Measurements from ENCODE around the gene FHOD1. TPM values are rescaled to one million over a fixed set of nuclear protein-coding genes. Genes with fewer than 3 reads are reported as not detected.
A peak's percentile ranks its signal among the peaks of the same experiment; 100 is the strongest.

FHOD1 gene
- total and polyA plus RNA-seq, 9 of the 15 experiments (the other 6 are each of a cell fraction or from before 2014, with no cell fraction given), result 18.7 to 126 (median 32.3) TPM

DNA sequence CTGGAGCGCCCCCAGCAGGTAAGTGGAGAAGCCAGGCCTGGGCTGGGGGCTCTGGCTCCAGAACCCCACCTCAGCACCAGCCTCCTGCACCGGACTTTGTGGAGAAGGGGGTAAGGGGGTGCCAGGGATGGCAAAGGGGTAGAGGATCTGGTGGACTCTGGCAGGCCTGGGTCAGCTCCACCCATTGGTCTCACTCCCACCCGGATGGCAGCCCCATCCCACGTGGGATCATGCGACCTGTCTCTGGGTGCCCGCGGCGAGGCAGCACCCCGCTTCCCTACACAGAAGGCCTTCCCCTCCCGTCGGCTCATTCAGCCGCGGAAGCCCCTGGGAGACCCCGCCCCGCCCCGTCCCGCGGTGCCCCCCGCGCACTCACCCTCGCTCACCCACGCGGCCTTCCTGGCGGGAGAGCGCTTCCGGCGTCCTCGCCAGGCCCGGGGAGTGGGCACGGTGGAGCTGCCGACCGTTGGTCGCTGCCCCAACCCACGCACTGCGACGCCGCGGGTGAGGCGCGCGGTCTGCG, 31.6 kb upstream of the FHOD1 start (continued):
- peak; percentile 91 for TF ChIP-seq ZBTB7A (IDR thresholded peaks at IDR 0.05; ENCODE audit: borderline replicate concordance, control insufficient read depth, low read depth, low read length)
- no peak for TF ChIP-seq GABPB2 (CRISPR knock-in tag; conservative IDR thresholded peaks at IDR 0.05)
- TF ChIP-seq ETS1 (conservative IDR thresholded peaks at IDR 0.05; ENCODE audit: control insufficient read depth, low read depth, low read length), result peak; percentile 55; the same call in 1 of the 2 replicates
- TF ChIP-seq DEAF1 (CRISPR knock-in tag; IDR thresholded peaks at IDR 0.05), result peak; percentile 45; the same call in 1 of the 2 replicates
- TF ChIP-seq HDAC2 (IDR thresholded peaks at IDR 0.05), result 0 out of 2 replicates have a peak, but pooled peaks have one; percentile 51
- TF ChIP-seq NELFE (IDR thresholded peaks at IDR 0.05; ENCODE audit: insufficient read depth, insufficient read length), result no peak
- no peak for TF ChIP-seq RBM34 (IDR thresholded peaks at IDR 0.05; ENCODE audit: borderline replicate concordance, insufficient read depth, low read length)
- 0 out of 2 replicates have a peak, but pooled peaks have one; percentile 12 for TF ChIP-seq MTA3 (IDR thresholded peaks at IDR 0.05; ENCODE audit: borderline replicate concordance)
- TF ChIP-seq NONO (IDR thresholded peaks at IDR 0.05; ENCODE audit: low read depth in 2 of 2, low read length in 1 of 2), result 0 out of 4 replicates have a peak, but pooled peaks of 1 of the 2 experiments have one; percentile 25
- peak; percentile 74 for TF ChIP-seq ZEB2 (IDR thresholded peaks at IDR 0.05)
- TF ChIP-seq ZNF583 (CRISPR knock-in tag; IDR thresholded peaks at IDR 0.05), result no peak
- peak; percentile 85 for TF ChIP-seq EP400 (IDR thresholded peaks at IDR 0.05)
- no peak for TF ChIP-seq FOXO4 (CRISPR knock-in tag; IDR thresholded peaks at IDR 0.05)
- no peak for TF ChIP-seq TRIM24 (IDR thresholded peaks at IDR 0.05)
- peak; percentile 22; the same call in 1 of the 2 replicates for TF ChIP-seq MYNN (IDR thresholded peaks at IDR 0.05)
- TF ChIP-seq MYNN (CRISPR knock-in tag; IDR thresholded peaks at IDR 0.05), result no peak
- TF ChIP-seq JUND (IDR thresholded peaks at IDR 0.05; ENCODE audit: borderline replicate concordance, low read depth, low read length), result 0 out of 2 replicates have a peak, but pooled peaks have one; percentile 5
- no peak for TF ChIP-seq JUND (tag; IDR thresholded peaks at IDR 0.05; ENCODE audit: borderline replicate concordance, low read depth, low read length)
- TF ChIP-seq ETV1 (tag; conservative IDR thresholded peaks at IDR 0.05; ENCODE audit: low read depth), result peak; percentile 59; the same call in 1 of the 2 replicates
- peak; percentile 31; the same call in 1 of the 2 replicates for TF ChIP-seq TOE1 (IDR thresholded peaks at IDR 0.05; ENCODE audit: borderline replicate concordance)
- TF ChIP-seq TOE1 (CRISPR knock-in tag; IDR thresholded peaks at IDR 0.05; ENCODE audit: borderline replicate concordance, low read depth), result no peak
- 0 out of 2 replicates have a peak, but pooled peaks have one; percentile 26 for TF ChIP-seq GATAD2A (IDR thresholded peaks at IDR 0.05)
- TF ChIP-seq JUNB (CRISPR knock-in tag; conservative IDR thresholded peaks at IDR 0.05), result no peak
- TF ChIP-seq MBD1 (CRISPR knock-in tag; IDR thresholded peaks at IDR 0.05), result no peak

Data from K562 (cell line).